COLO668 (cell line): ENCODE data around the gene ITGB2.

ENCODE experiments used
- DNase-seq: peaks from one replicate; lab custom pipeline; 2025; ENCODE audit not compliant: unreplicated experiment; lab: John Stamatoyannopoulos, UW

The ITGB2 gene

DNA sequence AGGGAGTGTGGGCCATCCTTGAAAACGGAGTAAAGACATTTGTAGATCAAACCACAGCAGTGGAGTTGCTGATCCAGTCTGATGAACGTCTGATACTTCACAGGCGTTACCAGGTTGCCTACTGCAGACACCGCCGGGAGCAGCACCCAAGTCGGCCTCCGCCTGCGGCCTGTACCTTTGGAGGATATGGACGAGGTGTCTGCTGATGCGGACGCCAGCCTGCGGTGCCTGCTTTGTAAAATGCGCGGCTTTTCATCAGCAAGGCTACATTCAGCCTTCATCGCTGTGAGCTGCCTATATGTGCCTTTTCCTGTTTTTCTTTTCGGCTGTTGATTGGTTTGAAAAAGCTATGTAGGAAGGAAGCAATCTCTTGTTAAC, 35.1 kb upstream of the ITGB2 start:
- no peak for DNase-seq

DNA sequence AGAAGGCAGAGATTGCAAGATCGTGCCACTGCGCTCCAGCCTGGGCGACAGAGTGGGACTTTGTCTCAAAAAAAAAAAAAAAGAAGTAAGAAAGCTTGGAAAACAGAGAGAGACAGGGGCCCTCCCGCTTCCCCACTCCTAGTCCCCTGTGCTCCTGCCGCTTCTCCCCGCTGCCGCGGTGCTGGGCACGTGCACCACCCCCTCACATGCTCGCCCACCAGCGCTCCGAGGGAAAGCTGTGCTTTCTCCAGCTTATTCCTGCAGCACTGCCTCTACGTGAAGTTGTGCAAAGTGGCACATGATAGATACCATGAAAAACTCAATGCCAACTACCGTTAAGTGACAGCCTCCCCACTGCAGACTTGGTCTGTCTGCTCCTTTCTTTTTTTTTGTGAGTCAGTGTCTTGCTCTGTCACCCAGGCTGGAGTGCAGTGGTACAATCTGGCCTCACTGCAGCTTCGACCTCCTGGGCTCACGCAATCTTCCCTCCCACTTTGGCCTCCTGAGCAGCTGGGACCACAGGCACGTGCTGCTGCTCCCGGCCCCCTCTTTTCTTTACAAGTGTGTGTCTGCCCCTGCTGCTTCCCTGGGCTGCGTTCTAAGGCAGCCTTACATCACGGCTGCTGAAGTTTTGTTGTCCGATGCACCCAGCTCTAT, 34.6 kb upstream of the ITGB2 start:
- no peak for DNase-seq

GRCh38 chr21:44954281-44954771, 33.6 kb upstream of the ITGB2 start:
- no peak for DNase-seq

DNA sequence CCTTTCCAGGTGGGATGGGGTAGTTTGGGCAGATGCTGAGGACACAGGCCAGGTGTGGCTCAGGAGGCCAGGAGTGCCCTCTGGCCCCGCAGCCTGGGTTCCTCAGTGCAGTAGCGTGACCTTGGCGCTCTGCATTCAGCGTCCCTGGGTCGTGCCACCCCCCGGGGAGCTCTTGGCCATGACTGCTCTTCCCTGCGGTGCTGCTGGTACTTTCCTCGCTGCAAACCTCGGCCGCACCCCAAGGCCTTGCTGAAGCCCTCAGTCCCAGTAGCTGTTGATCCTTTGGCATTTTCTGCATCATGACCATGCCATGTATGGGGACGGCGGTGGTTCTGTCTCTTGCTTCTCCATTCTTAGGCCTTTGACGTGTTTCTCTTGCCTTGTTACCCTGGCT, 32.9 kb upstream of the ITGB2 start:
- DNase-seq, result no peak

DNA sequence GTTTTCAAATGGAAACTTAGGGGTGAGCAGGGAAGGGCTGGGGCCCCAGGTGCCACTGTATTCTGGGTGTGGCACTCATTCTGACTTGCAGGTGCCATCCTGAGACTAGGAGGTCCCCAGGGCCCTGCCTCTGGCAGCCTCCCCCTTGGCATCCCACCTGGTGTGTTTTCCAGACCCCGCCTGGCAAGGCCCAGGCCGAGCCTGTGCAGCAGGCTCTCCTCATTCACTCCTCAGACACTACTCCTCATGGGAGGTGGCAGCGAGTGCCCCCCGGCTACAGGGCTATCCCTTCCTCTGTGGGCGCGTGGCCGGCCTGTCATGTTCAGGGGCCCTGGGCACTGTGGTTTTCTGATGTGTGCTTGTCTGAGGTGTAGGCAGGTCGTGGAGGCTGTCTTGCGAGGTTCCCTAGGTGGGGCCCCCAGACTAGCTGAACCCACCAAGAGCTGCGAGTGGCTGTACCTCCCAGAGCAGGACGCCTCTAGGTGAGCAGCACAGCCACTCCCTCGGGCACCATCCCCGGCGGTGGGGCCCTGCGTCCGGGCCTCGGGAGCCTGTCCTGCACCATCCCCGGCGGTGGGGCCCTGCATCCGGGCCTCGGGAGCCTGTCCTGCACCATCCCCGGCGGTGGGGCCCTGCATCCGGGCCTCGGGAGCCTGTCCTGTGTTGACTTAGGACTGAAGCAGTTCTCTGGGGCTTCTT, 32.4 kb upstream of the ITGB2 start:
- DNase-seq, result no peak

DNA sequence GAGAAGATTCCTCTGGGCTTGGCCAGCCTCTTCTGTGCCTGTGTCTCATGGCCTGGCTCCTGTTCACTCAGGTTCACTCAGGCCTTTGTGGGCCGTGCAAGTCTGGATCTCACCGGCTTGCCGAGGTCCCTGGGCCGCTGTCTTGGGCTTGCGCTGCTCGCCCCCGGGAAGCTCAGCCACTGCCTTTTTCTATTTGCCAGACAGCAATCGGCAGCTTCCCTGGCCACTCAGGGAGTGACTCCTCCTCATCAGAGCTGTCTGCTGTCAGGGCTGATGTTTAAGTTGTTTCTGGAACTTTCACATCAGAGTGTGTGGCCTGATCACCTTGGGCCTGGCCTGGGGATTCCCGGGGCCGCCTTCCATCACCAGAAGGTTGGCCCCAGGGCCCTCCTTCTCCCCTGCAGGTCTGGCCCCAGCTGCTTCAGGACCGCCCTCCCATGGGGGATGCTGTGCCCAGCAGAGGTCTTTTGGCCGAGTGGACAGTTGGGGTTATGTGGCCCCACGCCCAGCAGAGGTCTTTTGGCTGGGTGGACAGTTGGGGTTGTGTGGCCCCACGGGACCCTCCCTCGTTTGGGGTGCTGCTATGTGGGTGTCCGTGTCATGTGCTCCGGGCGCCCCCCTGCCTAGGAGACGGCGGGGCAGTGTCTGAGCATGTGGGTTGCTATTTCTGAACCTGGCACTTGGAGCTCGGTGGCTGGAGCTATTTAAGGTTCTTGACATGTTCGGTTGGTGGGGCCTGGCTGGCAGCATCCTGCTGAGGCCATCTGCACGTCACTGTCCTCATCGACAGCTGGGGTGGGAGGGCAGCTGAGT, 31.6 kb upstream of the ITGB2 start:
- no peak for DNase-seq

DNA sequence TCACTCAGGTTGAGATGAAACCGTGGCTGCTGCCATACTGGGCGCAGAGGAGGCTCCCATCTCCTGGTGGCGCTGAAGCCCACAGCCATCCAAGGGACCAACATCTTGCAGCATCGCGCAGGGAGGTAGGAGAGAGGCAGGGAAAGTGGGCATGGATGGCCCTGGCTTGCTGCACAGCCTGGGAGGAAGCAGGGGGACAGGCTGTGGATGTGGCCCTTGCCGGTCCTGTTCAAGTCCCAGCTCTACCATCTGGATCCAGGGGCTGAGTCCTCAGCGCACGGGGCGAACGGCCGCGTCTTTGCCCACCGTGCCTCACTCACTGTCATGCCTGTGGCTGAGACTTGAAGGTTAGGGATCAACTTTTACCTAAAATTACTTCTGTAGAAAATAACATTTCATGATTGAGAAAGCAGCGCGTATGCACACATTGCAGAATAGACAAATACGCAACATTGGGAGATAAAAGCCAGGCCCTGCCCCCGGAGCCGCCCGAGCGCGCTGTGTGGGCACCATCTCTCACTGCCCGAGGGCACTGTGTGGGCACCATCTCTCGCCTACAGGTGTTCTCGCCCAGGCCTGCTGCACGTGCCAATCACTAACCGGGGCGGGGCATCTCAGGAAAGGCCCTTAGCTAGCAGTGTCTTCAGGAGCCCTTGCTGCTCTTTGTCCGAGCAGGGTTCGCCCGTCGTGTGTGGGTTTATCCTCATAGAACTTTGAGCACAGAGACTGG, 30.7 kb upstream of the ITGB2 start:
- DNase-seq, result no peak

- DNase-seq, result no peak
Observed at GRCh38 chr21:44950351-44950750, 29.7 kb upstream of the ITGB2 start.

GRCh38 chr21:44949779-44950198, 29.1 kb upstream of the ITGB2 start:
- peak; percentile 73 for DNase-seq

DNA sequence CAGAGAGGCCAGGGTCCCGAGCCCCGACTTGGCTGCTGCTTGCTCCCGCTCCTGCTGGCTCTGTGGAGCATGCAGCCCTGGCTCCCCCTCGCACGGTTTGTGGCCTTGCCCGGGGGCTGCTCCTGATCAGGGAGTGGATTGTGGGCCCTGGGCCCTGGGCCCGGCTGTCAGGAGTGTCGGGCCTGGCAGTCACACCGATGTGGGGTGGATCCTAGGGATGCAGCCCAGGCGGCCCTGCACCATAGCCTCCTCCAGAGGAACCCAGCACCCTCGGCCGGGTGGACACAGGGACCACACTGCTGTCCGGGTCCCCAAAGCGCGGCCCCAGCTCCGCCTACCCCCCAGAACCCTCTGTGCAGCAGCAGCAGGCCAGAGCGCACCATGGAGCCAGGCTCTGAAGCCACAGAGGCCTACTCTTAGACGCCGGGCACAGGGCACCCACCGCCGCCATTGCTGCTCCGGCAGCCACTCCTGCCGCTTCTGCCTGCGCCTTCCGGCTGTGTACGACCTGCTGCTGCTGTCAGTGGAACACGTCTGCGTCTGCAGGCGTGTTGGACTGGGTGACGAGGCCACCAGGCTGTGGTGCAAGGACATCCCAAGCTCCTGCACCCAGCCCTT, 28.6 kb upstream of the ITGB2 start:
- DNase-seq, result no peak

- no peak for DNase-seq
Observed at GRCh38 chr21:44948426-44949120, 27.9 kb upstream of the ITGB2 start.

DNA sequence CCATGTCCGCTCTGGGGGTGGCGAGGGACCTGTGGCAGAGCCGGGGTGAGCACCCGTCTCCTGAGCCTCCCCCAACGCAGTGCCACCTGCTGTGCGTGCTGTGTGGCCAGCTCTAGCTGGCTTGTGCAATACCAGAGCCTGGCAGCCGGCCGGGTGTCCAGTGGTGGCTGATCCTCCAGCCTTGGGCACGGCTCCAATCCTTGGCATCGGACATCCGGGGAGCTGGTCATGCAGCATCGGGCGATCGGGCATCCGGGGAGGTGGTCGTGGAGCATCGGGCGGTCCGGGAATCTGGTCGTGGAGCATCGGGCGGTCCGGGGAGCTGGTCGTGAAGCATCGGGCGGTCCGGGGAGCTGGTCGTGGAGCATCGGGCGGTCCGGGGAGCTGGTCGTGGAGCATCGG, 27.2 kb upstream of the ITGB2 start:
- DNase-seq, result no peak

GRCh38 chr21:44947111-44947929, 26.6 kb upstream of the ITGB2 start:
- no peak for DNase-seq

GRCh38 chr21:44946254-44947041, 25.7 kb upstream of the ITGB2 start:
- no peak for DNase-seq

DNA sequence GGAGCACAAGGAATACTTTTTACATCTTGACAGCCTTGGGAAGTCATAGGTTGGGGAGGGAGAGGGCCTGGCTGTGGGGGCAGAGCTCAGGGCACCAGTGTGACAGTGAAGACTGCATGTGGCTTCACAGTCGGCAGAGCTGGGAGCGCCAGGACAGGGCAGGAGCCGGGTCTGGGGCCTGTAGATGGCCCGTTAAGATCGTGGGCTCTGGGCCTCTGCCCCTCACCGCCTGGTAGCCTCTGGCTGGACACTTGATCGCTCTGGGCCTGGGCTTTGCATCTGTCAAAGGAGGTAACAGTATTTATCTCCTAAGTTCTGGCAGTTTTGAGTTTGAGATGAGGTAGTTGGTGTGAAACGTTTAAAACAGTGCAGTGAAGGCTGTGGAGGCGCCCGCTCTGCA, 23.9 kb upstream of the ITGB2 start:
- DNase-seq, result no peak

DNA sequence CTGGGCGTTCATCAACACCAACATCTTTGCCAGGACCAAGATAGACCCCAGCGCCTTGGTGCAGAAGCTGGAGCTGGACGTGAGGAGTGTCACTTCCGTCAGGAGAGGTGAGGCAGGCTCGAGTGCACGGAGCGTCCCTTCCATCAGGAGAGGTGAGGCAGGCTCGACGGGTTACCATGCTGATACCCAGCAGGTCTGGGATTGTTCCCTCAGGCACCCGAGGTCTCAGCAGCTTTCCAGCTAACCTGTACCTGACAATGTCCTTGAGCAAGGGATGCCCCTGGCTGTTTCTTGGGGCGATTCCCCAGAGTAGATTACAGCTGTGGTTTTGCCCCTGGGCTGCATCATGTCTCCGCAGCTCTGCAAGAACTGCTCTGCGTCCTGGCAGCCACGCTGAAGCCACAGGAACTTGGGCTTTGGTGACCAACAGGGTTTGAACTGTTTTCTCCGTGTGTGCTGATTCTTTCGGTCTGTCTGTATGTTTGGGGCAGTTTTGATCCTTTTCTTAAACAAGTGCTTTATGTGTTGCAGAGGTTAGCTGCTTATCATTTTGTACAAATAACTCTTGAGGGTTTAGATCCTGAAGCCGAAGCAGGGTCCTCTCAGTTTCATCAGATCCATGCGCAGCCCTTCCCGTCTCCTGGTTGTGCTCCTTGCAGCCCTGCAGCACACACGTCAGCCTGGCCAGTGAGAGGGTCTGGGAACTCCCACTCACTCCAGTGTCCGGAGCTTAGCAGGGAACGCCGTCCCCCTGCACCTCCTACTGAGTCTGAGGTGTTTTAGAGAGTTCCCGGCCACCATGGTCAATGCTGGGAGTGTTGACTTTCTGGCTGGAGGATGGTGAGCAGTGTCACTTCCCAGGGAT, 23.2 kb upstream of the ITGB2 start:
- DNase-seq, result no peak

- no peak for DNase-seq
Observed at GRCh38 chr21:44943005-44943685, 22.4 kb upstream of the ITGB2 start.
